HTERT RPE-1 (cell line): ENCODE results near the gene AGRP.
"Not testable (repeated sequence)": the region's sequence is repeated elsewhere in the genome, so short reads cannot be mapped to it uniquely, and the experiment has no call there.

Experiments used
- in situ Hi-C: fragments of 300-500 bp; cut with MboI; formaldehyde crosslinking; loops from 4 replicates; pipeline ENCODE4 v1.14.3; 2020; ENCODE audit warnings: low sequenced_read_pairs

The AGRP gene

GRCh38 chr16:67483150-67483549 lies at the start of gene AGRP:
Gene AGRP, minus strand, starts transcription at chr16:67483547. Its CDS starts 149 bp downstream, at chr16:67483398.
- in situ Hi-C loops, result no loop called here

GRCh38 chr16:67531247-67531646 lies 47.9 kb upstream of the AGRP start:
- in situ Hi-C loops, result no loop called here

DNA sequence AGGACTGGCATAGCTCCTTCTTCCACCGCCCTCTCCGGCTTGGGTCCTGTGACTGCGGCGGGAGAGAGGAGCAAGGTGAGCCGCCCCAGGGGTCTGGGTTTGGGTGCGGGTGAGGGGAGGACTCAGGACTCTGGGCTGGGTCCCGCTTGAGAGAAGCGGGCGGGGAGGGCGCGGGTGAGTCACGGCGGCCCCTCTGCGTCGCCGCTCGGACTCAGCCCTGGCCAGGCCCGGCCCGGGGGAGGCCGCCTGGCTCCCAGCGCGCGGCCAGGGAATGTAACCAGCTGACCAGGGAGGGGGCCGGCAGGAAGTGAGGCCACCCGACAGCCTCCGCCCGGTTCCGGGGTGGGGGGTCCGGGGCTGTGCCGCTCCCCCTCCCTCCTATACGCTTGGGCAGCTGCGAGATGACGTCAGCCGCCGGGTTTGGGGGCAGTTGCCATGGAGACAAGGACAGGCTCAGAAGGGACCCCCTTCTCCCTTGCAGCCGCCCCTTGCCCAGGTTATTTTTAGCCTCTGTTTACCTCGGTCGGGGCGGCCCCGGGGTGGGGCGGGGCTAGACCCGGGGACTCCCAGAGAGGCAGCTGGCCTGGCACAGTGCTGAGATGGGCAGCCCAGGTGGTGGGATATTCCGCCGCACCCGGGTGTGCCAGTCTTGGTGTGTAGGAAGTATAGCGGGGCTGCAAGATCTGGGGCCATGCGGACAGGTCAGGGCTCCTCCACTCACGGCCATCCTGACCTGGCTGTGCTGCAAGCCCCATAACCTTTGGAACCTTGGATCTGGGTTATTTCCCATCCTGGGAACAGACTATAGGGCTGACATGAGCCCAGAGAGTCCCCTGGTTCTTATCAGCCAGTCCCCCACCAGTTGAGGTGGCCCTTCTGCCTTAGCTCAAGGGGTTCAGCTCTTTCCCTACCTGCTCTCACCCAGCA lies 46.9 kb upstream of the AGRP start:
- in situ Hi-C loops, result no loop called here

DNA sequence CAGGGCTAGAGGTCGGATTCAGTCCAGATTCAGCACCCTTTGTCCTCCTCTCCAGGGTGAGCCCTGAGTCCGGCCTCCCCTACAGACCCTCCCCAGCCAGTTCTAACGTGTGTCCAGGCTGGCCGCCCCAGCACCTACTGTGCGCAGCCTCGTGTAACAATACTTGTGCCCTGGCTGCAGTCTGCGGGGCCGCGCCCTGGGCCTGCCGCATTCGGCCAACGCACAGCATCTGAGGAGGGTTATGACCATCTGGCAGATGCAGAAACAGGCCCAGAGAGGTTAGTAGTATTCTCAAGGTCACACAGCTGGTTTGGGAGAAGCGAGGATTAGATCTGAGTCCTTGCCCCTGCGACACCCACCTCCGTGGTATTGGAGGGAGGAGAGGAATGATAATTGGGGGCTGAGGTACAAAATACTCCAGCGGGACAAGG lies 46.2 kb upstream of the AGRP start:
- in situ Hi-C loops, result no loop called here

DNA sequence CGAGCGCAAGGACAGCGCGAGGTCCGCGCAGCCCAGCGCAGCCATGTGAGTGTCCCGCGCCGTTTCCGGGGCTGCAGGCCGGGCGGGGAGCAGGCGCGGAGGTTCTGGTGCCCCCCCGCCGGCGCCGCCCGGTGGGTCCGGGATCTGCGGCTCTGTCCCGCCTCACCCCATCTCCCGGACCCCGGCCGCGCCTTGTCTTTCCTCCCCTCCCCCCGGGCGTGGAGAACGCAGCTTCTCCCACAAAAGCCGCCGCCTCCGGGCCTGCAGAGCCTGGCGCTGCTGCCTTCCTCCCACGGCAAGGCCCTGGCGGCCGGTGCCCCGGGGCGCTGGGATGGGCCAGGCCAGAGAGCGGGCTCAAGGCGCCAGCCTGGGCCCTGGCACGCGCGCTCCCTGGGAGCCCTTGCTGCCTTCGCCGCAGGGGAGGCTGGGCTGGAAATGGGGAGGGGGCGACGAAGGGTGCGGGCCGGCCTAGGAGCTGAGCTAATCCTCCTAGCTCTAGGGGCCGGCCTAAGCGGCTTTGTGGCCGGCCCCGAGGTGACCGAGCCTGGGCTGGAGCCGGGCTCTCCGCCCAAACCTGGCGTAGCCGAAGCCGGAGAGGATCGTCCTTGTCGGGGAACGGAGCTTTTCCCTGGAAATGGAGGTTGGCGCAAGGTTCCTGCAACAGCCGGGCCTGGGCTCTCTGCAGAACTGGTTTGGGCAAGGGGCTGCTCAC lies 45.7 kb upstream of the AGRP start:
- in situ Hi-C loops, result no loop called here

DNA sequence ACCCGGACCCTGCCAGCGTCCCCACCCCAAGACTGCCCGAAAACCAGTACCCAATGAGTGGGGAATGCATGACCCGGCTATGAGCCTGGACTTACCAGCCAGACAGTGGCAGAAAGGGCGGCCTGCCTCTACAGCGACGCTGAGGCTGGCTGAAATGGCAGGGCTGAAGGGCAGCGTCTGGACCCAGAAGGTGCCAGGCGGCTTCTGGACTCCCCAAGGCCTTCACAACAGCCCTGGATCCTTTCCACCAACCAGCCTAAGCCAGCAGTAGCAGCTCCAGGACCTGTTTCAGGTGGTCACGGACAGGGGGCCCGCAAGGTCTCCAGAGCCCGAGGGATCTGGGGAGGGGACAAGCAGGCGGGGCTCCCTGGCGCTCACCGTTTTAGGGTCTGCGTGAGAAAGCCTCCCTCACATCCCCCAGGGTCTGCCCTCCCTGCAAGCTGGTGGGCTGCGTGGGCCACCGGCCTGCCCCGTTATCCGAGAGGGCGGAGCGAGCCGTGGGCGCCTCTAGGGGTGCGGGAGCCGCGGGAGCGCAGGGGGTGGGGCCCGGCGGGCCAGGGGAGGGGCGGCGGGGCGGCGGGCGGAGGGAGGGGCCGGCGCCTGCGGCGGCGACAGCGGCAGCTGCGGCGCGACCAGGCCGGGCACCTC lies 45.0 kb upstream of the AGRP start, which contains the start of gene RIPOR1:
Gene RIPOR1, plus strand, starts transcription at position 608 of the 648 bp plus-strand sequence. CDS start 9,618 bp downstream, outside the sequence.
- in situ Hi-C loops, result no loop called here

- in situ Hi-C loops, result no loop called here
Measured at GRCh38 chr16:67526149-67526791, 42.9 kb upstream of the AGRP start.

DNA sequence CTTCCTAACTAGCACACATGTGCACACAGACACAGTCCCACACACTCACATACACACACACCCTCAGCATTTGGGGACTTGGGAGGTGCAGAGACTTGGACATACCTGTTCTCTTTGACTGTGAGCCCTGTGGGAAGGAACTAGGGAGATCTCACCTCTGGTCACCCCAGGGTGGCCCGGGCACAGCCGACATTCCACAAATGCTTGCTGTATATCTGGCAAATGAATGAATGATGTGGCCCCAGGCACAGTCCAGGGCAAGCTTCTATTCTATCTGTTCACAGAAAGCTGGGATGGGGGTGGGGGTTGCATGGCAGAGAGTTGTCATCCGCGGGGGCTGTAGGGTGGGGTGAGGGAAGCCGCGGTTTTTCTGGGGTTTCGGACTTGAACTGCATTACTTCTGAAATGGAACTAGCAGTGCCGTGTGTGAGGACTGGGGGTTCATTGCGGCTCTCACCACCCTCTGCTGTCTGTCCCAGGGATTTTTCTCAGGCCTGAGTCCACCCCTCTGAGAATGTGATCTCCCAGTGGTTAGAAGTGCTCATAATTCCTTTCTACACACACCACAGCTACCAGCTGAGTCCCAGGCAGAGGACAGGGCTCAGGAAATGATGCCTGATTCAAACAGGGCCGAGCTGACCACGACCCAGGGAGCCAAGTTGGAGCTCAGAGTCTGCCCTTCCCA lies 42.0 kb upstream of the AGRP start:
- in situ Hi-C loops, result no loop called here

- in situ Hi-C loops, result no loop called here
Measured at GRCh38 chr16:67521095-67521804, 37.9 kb upstream of the AGRP start.

- in situ Hi-C loops, result no loop called here
Measured at GRCh38 chr16:67519242-67519641, 35.9 kb upstream of the AGRP start.

GRCh38 chr16:67518676-67519075 lies 35.3 kb upstream of the AGRP start:
- in situ Hi-C loops, result no loop called here

DNA sequence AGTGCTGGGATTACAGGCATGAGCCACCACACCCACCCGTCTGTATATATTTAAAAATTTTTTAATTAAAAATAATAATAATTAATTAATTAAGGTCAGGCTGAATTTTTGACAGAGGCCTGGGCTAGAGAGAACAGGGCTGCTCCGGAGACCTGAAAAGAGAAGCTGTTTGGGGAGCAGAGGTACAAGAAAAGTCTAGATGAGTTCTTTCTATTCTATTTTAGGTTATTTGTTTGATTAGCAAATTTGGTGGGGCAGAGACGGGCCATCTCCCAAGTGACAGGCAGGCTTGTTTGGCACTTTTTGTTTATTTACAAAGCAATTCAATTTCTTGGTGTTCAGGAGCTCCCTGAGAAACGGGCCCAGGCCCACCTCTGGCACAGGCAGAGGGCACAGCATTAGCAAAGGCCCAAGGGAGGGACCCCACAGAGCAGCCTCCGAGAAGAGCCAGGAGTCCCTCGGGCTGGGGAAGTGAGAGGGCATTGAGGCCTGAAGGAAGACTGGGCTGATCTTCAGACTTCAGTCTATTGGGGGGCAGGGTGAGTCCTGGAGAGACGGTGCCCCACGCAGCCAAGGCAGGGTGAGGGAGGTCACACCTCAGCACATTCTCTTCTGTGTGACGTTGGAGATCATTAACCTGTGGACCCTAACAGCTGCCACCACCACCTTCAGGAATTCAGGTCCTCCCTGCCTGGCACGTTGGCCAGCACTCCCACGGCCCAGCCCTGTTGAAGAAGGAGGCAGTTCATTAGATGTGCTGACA lies 34.5 kb upstream of the AGRP start:
- in situ Hi-C loops, result no loop called here

- in situ Hi-C loops, result no loop called here
Measured at GRCh38 chr16:67517155-67517445, 33.8 kb upstream of the AGRP start.

GRCh38 chr16:67516296-67517154 lies 33.2 kb upstream of the AGRP start:
- in situ Hi-C loops, result no loop called here

- in situ Hi-C loops, result no loop called here
Measured at GRCh38 chr16:67514382-67514828, 31.1 kb upstream of the AGRP start.

DNA sequence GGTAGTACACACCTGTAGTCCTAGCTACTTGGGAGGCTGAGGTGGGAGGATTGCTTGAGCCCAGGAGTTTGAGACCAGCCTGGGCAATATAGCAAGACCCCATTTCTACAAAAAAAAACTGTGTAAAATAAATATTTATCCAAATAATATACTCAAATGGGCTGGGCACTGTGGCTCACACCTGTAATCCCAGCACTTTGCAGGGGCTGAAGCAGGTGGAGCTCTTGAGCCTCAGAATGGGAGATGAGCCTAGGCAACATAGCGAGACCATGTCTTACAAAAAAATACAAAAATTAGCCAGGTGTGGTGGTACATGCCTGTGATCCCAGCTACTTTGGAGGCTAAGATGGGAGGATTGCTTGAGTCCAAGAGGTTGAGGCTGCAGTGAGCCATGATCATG lies 30.5 kb upstream of the AGRP start:
- in situ Hi-C loops, result not testable (repeated sequence)

DNA sequence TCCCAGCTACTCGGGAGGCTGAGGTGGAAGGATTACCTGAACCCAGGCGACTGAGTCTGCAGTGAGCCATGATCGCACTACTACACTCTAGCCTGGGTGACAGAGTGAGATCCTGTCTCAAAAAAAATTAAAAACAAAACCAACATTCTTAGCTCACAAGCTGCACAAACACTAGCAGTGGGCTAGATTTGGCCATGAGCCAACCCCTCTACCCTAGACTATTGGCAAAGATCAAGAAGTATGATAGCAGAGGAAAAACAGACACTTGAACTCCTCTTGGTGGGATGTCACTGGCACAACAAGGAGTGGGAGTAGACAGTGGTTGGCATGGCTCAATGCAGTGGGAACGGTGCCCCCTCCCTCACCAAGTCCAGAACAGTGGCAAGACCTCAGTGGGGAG lies 25.7 kb upstream of the AGRP start:
- in situ Hi-C loops, result no loop called here

DNA sequence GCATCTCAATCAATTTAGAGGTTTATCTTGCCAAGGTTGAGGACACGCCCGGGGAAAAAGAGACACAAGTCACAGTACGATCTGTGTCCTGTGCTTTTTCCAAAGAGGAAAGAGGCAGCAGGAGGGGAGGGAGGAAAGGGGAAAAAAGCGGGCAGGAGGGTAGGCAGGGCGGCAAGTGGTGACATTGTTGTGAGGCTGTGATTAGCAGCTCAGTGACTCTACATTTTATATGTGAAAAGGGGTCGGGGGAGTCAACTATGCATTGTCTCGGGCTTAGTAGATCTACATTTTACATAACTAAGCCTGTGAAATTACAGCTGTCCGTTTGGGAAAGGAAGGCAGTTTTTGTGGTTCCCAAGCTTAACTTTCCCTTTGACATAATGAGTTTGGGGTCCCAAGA lies 23.1 kb upstream of the AGRP start:
- in situ Hi-C loops, result no loop called here
